Adrenal gland (tissue), 12 donors: ENCODE measurements around the gene ZNF221. TPM values are rescaled to one million over a fixed set of nuclear protein-coding genes. Genes with fewer than 3 reads are reported as not detected.

Experiments used
- DNase-seq, 7 donors: peaks; one replicate each; pipeline ENCODE4 v3.0.0-alpha.2; 2019 to 2020
- H3K27ac ChIP-seq, 5 donors: fragments of 200-600 bp; sonication (generic) in 4 of 5; 1 replicate in 3 of 5; 2 replicates in 2 of 5; pipeline versions ENCODE4 v1.5.1 to v1.8.0; 2016 to 2020; ENCODE audit warnings: mild to moderate bottlenecking in 1 of 5
- H3K27me3 ChIP-seq: fragments of 200-600 bp; 2 replicates; pipeline ENCODE4 v1.8.0; 2021
- H3K36me3 ChIP-seq, 2 donors: fragments of 200-600 bp; replicated peaks in 1 of 2; 1 replicate in 1 of 2; 2 replicates in 1 of 2; pipeline versions ENCODE4 v1.5.1 to v1.8.0; 2018 to 2022
- H3K4me1 ChIP-seq, 2 donors: fragments of 200-600 bp; replicated peaks in 1 of 2; 1 replicate in 1 of 2; 2 replicates in 1 of 2; pipeline versions ENCODE4 v1.5.1 to v1.8.0; 2018 to 2021
- H3K4me3 ChIP-seq, 4 donors: fragments of 200-600 bp; sonication (generic) in 3 of 4; one replicate each; pipeline ENCODE4 v1.5.1; 2016 to 2018
- H3K9me3 ChIP-seq, 3 donors: fragments of 200-600 bp; sonication (generic) in 1 of 3; replicated peaks in 1 of 3; 1 replicate in 2 of 3; 2 replicates in 1 of 3; pipeline versions ENCODE4 v1.5.1 to v1.8.0; 2016 to 2021
- CTCF ChIP-seq, 6 experiments: fragments of 450-650 bp in 4 of 6; fragments of 200-600 bp in 2 of 6; sonication (generic) in 1 of 6; IDR thresholded peaks; 1 replicate in 5 of 6; 2 replicates in 1 of 6; pipeline versions ENCODE4 v1.5.1 to v1.8.0; 2016 to 2021; ENCODE audit warnings: antibody characterized with exemption in 6 of 6, mild to moderate bottlenecking in 2 of 6, moderate library complexity in 1 of 6
- POLR2A ChIP-seq, 2 donors: fragments of 450-650 bp; IDR thresholded peaks; one replicate each; pipeline ENCODE4 v1.6.1; 2017; ENCODE audit warnings: antibody characterized with exemption in 2 of 2, mild to moderate bottlenecking in 2 of 2, moderate library complexity in 1 of 2
- WGBS, 4 donors: extraction: QIAGEN DNeasy Blood & Tissue Kit in 2 of 4; methylation state at CpG; one replicate each; pipeline versions ENCODE4 v1.1.5 to v1.1.7; 2013 to 2017; 5-methylcytosine and 5-hydroxymethylcytosine counted together
- intact Hi-C, 2 donors: fragments of 100-400 bp; cut with DNase I; formaldehyde crosslinking; loops; one replicate each; pipeline versions ENCODE4 v1.14.1 to v1.15.0; 2022 to 2023
- polyA plus RNA-seq, 3 donors: library from polyadenylated mRNA; stranded (reverse); fragments of 200-250 nt in 2 of 3; fragments of 350-450 nt in 1 of 3; fragmentation: Illumina TruSeq in 1 of 3; extraction: RNeasy Lipid Tissue Mini Kit (QIAGEN cat#74804) in 1 of 3; gene quantifications; one replicate each; pipeline ENCODE4 v1.2.3, GENCODE V29; 2013 to 2014
- total RNA-seq, 9 donors: library from RNA; depleted of rRNA in 4 of 9; stranded (reverse); fragments of >200 nt in 4 of 9; fragments of 120-200 nt in 1 of 9; fragmentation: NEBNext Ultra II Directional in 1 of 9; extraction: Animal tissue kit (Norgen Biotek cat#: 25700) in 1 of 9; gene quantifications; one replicate each; pipeline versions ENCODE4 v1.1.0 to v1.2.4, GENCODE V29; 2013 to 2023
- donor health status: healthy with polysubstance abuse.
- donor health status: Bipolar disorder and iron deficiency.
- donor health status: DM: yes; HTN: yes; CAD: no.
- donor health status: DM: no; HTN: no; CAD: no.
- donor health status: DM: no; HTN: no; CAD: no.
- donor health status: DM: yes; HTN: yes; CAD: no.

ZNF221 gene
- total and polyA plus RNA-seq, 12 donors, result 2.6 to 12.8 (median 4.9) TPM

GRCh38 chr19:43956827-43957226 lies 5.8 kb downstream of the ZNF221 start:
- intact Hi-C loops, result no loop called here
- no peaks in the 10 kb centered on the region for H3K4me1 ChIP-seq
- H3K27ac ChIP-seq, result no peak overlapping the region
- no peak overlapping the region for H3K4me3 ChIP-seq
- no peak for DNase-seq
- no peaks in the 10 kb centered on the region for H3K36me3 ChIP-seq
- 89 to 97% (median 92%) methylated on average over 3 of the region's 3 CpGs for WGBS, 4 donors
- no peaks in the 10 kb centered on the region for H3K27me3 ChIP-seq
- no peak for TF ChIP-seq CTCF (IDR thresholded peaks at IDR 0.05)
- no peak for TF ChIP-seq POLR2A (IDR thresholded peaks at IDR 0.05)
- peaks cover 0 to 34% (median 0%) of the 10 kb centered on the region in 3 donors for H3K9me3 ChIP-seq

GRCh38 chr19:43957891-43958290 lies 6.9 kb downstream of the ZNF221 start:
- Histone ChIP-seq H3K4me3 (no peak overlapping the region), H3K27me3 (no peaks in the 10 kb centered on the region), H3K4me1 (no peaks in the 10 kb centered on the region), H3K9me3 (peaks cover 0 to 41% (median 3%) of the 10 kb centered on the region in 3 donors), H3K27ac (no peak overlapping the region), H3K36me3 (no peaks in the 10 kb centered on the region)
- no peak for DNase-seq
- TF ChIP-seq CTCF (IDR thresholded peaks at IDR 0.05), result no peak
- no peak for TF ChIP-seq POLR2A (IDR thresholded peaks at IDR 0.05)
- intact Hi-C loops, result no loop called here
- 96 to 98% (median 96%) methylated on average over 3 of the region's 3 CpGs for whole genome bisulfite sequencing, 4 donors

GRCh38 chr19:43960411-43960810 lies 9.4 kb downstream of the ZNF221 start:
- no peak for TF ChIP-seq CTCF (IDR thresholded peaks at IDR 0.05)
- no peak for TF ChIP-seq POLR2A (IDR thresholded peaks at IDR 0.05)
- 61 to 74% (median 69%) methylated on average over 3 to 4 of the region's 4 CpGs for WGBS, 4 donors
- no peak for DNase-seq
- Histone ChIP-seq H3K9me3 (peaks cover 2 to 66% (median 7%) of the 10 kb centered on the region in 3 donors), H3K4me3 (no peak overlapping the region), H3K36me3 (peaks cover 0 to 8% of the 10 kb centered on the region in 2 donors), H3K27me3 (no peaks in the 10 kb centered on the region), H3K4me1 (no peaks in the 10 kb centered on the region), H3K27ac (no peak overlapping the region)
- intact Hi-C loops, result loop anchor here in 1 of 2 donors (10.0 kb wide), 2 partner anchors 116 to 504 kb away; no protein-coding TSS in a partner anchor

GRCh38 chr19:43966079-43966694 lies 15.2 kb downstream of the ZNF221 start:
- intact Hi-C loops, result loop anchor here in 1 of 2 donors (10.0 kb wide), 2 partner anchors 121 to 499 kb away; no protein-coding TSS in a partner anchor
- TF ChIP-seq CTCF (IDR thresholded peaks at IDR 0.05) (no peak), POLR2A (IDR thresholded peaks at IDR 0.05) (no peak)
- no peak for DNase-seq
- peaks cover 0 to 23% of the 10 kb centered on the region in 2 donors for H3K36me3 ChIP-seq
- H3K4me1 ChIP-seq, result no peaks in the 10 kb centered on the region
- no peaks in the 10 kb centered on the region for H3K27me3 ChIP-seq
- H3K4me3 ChIP-seq, result peak overlapping the region in 1 of 4 donors; percentile 1
- peaks cover 9 to 93% (median 25%) of the 10 kb centered on the region in 3 donors for H3K9me3 ChIP-seq
- H3K27ac ChIP-seq, result no peak overlapping the region
- 92 to 98% (median 98%) methylated on average over 3 of the region's 3 CpGs for WGBS, 4 donors
